UCSD-AML1 (cell line): ENCODE measurements around the gene POC5.
A peak's percentile ranks its signal among the peaks of the same experiment; 100 is the strongest.
"Not testable (repeated sequence)": the region's sequence is repeated elsewhere in the genome, so short reads cannot be mapped to it uniquely, and the experiment has no call there.

Experiments
- DNase-seq: peaks from one replicate; lab custom pipeline; 2025; ENCODE audit not compliant: unreplicated experiment; lab: John Stamatoyannopoulos, UW

POC5 gene, protein sequence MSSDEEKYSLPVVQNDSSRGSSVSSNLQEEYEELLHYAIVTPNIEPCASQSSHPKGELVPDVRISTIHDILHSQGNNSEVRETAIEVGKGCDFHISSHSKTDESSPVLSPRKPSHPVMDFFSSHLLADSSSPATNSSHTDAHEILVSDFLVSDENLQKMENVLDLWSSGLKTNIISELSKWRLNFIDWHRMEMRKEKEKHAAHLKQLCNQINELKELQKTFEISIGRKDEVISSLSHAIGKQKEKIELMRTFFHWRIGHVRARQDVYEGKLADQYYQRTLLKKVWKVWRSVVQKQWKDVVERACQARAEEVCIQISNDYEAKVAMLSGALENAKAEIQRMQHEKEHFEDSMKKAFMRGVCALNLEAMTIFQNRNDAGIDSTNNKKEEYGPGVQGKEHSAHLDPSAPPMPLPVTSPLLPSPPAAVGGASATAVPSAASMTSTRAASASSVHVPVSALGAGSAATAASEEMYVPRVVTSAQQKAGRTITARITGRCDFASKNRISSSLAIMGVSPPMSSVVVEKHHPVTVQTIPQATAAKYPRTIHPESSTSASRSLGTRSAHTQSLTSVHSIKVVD

GRCh38 chr5:75717082-75717922 lies at the start of gene POC5:
Gene POC5, minus strand, starts transcription at chr5:75717437. Its CDS starts 4,500 bp downstream, at chr5:75712937.
- DNase-seq, result peak; percentile 98

DNA sequence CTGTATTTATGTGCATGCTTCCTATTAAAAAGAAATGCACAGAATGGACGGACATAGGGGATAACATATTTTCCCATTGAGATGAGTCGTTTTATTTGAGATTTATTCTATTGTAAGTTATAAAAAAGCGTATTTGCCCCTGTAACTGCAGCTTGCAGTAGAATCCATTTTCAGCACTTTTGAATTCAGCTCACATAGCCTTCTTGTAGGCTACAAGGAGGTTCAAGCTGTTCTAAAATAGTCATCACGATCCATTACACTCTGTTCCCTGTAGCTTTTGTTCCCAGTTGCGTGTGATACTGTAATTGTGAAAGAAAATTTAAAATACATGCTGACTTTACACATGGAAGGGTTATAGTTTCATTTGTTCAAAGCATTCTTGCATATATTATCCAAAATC lies 40.9 kb upstream of the POC5 start:
- no peak for DNase-seq

GRCh38 chr5:75756981-75757380 lies 39.7 kb upstream of the POC5 start:
- DNase-seq, result no peak

- no peak for DNase-seq
Observed at GRCh38 chr5:75756211-75756610, 39.0 kb upstream of the POC5 start.

GRCh38 chr5:75753182-75753581 lies 35.9 kb upstream of the POC5 start:
- DNase-seq, result no peak

DNA sequence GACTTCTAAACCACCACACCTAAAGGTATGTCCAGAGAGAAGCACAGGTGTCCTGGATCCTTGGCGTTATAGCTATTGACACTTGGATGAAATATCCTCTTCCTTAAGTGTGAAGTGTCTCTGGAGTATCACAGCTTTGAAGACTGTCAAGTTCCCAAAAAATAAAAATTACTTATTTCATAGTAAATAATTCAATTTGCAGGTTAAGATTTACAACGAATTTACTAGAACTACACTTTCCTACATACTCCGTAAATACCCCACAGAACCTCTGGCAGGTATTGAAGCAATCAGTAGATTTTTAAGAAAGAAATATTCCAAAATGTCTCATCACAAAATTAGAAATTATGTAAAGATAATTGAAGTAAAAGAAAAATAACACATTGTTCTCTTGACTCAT lies 27.1 kb upstream of the POC5 start:
- no peak for DNase-seq

DNA sequence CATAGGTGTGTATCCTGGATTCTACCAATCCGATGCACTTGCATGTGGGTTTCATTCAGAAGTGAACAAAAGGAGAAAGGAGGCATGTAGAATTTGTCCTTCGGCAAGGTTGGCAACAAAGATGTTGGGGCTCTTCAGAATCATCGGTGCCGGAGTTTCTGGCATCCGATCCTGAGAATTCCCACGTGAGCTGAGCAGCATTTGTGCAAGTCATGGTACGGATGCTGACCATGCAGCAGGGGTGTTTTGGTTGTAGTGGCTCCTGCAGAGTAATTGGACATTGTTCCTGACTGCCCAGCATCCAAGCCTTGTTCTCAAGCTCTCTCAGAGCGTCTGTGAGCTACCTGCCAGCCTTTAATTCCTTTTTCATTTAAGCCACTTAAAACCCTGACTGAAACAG lies 19.0 kb upstream of the POC5 start:
- DNase-seq, result no peak

GRCh38 chr5:75734913-75735789 lies 17.9 kb upstream of the POC5 start:
- DNase-seq, result peak; percentile 20

GRCh38 chr5:75733767-75734166 lies 16.5 kb upstream of the POC5 start:
- no peak for DNase-seq

DNA sequence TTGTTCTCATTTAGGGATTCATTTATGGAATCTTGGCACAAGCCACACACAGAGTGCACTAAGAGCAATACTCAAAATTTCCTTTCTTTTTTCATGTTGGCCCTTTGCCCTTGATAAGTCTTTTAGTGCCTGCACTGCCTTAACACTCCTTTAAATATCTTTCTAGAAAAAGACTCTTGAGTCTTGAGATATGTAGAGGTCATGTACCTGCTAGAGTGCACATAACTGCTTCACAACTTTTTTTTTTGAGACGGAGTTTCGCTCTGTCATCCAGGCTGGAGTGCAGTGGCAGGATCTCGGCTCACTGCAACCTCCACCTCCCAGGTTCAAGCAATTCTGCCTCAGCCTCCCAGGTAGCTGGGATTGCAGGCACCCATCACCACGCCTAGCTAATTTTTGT lies 14.3 kb upstream of the POC5 start:
- not testable (repeated sequence) for DNase-seq

DNA sequence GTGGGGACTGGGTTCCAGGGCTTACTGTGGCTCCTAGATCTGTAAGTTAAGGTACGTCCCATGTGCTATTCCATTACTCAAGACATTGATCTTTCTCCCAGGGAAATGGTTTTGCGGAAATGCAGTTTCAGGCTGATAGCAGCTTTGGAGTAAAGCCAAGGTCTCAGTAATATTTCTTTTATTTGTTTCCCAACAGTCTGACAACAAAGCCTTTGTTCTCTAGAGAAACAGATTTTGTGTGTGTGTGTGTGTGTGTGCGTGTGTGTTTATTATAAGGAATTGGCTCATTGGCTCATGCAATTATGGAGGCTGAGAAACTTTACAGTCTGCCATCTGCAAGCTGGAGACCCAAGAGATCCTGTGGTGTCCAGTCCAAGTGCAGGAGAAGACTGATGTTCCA lies 12.1 kb upstream of the POC5 start:
- no peak for DNase-seq

DNA sequence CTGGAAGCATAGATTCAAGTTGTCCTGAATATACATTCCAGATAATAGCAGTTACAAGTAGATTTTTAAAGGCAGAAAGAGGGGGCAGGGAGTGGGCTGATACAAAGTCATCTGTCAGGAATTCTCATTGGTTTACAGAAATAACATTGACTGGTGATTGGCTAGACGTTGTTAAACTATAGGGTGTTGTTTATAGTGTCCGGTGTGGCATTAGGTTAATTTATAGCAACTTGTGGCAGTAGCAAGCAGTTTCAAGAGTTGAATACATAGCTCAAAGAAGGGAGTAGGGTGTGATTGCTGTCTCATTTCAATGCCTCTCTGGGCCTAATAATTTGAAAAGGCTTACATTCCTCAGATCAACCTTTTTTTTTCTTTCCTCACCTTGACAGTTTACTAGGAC lies 10.7 kb upstream of the POC5 start:
- DNase-seq, result no peak

- not testable (repeated sequence) for DNase-seq
Observed at GRCh38 chr5:75726224-75726623, 9.0 kb upstream of the POC5 start.

GRCh38 chr5:75723378-75723777 lies 6.1 kb upstream of the POC5 start:
- no peak for DNase-seq

DNA sequence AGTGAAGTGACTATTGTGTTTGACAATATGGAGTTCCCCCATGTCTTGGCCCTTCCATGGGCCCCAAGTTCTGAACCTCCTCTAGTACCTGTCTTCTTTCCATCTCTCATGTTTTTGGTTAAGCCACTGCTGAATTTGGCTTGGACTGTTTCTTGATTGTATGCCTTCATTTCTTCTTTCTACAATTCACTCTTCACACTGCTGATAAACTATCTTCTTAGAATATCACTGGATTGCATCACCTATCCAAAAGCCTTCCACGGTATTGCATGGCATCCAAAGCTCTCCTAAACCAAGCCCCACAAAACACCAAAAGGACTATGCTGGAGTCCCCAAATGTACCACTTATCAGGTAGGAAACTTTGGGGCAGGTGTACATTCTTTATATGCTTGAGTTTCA lies 4.3 kb upstream of the POC5 start:
- DNase-seq, result no peak

DNA sequence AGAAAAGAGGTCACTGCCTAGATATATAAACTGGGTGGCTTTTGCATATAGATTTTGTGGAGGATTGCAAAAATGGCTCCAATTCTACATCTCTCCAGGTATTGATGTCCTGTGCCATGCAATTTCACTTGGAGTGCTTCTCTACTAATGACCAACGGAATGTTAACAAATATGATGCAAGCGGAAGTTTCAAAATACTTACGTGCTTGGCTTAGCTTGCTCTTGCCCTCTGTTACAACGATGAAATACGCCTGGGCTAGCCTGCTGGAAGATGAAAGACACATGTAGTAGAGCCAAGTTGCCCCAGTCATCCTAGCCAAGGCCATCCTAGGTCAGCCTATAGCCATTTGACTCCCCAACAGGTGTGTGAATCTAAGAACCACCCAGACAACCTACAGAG lies 3.6 kb upstream of the POC5 start:
- no peak for DNase-seq

GRCh38 chr5:75716715-75717081 lies 539 bp downstream of the POC5 start:
- no peak for DNase-seq

DNA sequence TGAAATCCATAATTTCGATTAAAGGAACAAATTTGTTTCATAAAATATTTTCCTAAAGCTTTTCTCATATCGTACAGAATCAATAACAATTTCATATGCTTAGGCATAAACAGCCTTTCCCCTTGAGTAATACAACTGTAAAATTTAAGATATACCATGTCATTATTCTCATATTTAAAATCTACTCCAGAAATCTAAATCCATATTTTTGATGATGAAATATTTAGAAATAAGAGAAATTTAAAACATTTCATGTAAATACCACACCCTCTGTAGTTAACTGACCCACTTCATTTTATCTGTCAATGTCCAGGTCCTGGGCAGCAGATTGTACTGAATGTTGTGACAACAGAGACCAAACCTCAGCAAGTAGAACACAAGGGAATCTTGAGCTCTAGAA lies 5.1 kb downstream of the POC5 start:
- DNase-seq, result no peak

GRCh38 chr5:75711151-75711550 lies 6.1 kb downstream of the POC5 start:
- no peak for DNase-seq

DNA sequence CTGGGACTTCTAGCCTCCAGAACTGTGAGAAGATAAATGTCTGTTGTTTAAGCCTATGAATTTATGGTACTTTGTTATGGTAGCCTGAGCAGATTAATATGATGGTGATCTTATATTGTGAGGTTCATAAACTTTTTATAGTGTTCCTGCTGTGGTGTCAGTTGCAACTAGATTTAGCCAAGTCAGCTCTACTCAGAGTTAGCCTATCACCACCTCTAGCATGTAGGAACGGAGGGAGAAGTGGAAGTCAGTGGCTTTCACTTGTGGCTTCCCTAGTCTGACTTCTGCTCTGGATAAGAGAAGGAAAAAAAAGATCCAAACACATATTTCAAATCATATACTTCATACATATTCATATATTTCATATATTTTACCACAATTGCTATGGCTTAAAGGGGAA lies 6.6 kb downstream of the POC5 start:
- DNase-seq, result no peak

DNA sequence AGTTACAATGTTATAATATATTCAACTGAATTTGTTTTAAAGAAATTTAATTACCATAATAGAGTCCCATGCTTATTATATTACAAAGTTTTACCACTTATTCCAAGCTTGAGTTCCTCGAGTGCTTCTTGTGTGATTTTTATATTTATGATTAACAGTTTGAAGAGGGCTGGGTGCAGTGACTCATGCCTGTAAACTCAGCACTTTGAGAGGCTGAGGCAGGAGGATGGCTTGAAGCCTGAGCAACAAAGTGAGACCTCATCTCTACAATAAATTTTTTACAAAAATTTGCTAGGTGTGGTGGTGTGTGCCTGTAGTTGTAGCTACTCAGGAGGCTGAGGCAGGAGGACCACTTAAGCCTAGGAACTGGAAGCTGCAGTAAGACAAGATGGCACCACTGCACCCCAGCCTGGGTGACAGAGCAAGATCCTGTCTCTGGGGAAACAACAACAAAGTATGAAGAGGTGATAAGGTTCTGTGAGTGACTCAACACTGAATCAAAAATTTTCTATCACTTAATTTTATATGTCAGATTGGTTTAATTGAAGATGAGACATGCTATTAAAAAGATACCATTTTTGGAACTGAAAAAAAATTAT lies 9.2 kb downstream of the POC5 start:
- no peak for DNase-seq
